DMS 273 (cell line): ENCODE data around the gene ITPKB.

Experiments
- DNase-seq: peaks from one replicate; lab custom pipeline; 2025; ENCODE audit not compliant: unreplicated experiment; lab: John Stamatoyannopoulos, UW

Gene ITPKB

GRCh38 chr1:226706684-226707083 is 32.4 kb downstream of the ITPKB start:
- peak; percentile 97 for DNase-seq

GRCh38 chr1:226704169-226704937 is 34.7 kb downstream of the ITPKB start:
- no peak for DNase-seq

GRCh38 chr1:226702957-226703831 is 35.9 kb downstream of the ITPKB start:
- DNase-seq: peak; percentile 84

- DNase-seq: peak; percentile 77
Measured at GRCh38 chr1:226702318-226702956, 36.6 kb downstream of the ITPKB start.

- no peak for DNase-seq
Measured at GRCh38 chr1:226700861-226701260, 38.2 kb downstream of the ITPKB start.

GRCh38 chr1:226699166-226699565 is 39.9 kb downstream of the ITPKB start:
- no peak for DNase-seq

GRCh38 chr1:226698659-226699058 is 40.4 kb downstream of the ITPKB start:
- no peak for DNase-seq

GRCh38 chr1:226697929-226698544 is 41.0 kb downstream of the ITPKB start:
- DNase-seq: peak; percentile 17

GRCh38 chr1:226697151-226697928 is 41.7 kb downstream of the ITPKB start:
- peak; percentile 35 for DNase-seq

- DNase-seq: no peak
Measured at GRCh38 chr1:226696547-226696946, 42.5 kb downstream of the ITPKB start.

GRCh38 chr1:226695335-226695900 is 43.7 kb downstream of the ITPKB start:
- DNase-seq: peak; percentile 49

GRCh38 chr1:226692823-226693222 is 46.3 kb downstream of the ITPKB start:
- DNase-seq: peak; percentile 25

- DNase-seq: no peak
Measured at GRCh38 chr1:226692051-226692792, 46.9 kb downstream of the ITPKB start.

GRCh38 chr1:226691247-226691646 is 47.8 kb downstream of the ITPKB start:
- no peak for DNase-seq

GRCh38 chr1:226690460-226690982 is 48.6 kb downstream of the ITPKB start:
- no peak for DNase-seq

- DNase-seq: peak; percentile 68
Measured at GRCh38 chr1:226688808-226689207, 50.3 kb downstream of the ITPKB start.

GRCh38 chr1:226688056-226688748 is 50.9 kb downstream of the ITPKB start:
- DNase-seq: peak; percentile 93

- peak; percentile 39 for DNase-seq
Measured at GRCh38 chr1:226687426-226687825, 51.7 kb downstream of the ITPKB start.
